NK-92 (cell line): Measurements from ENCODE around the gene NOX3.

Experiments used
- DNase-seq: peaks from one replicate; lab custom pipeline; 2025; ENCODE audit not compliant: unreplicated experiment; lab: John Stamatoyannopoulos, UW

Gene NOX3

GRCh38 chr6:155400654-155400965 is 55.0 kb downstream of the NOX3 start:
- no peak for DNase-seq

DNA sequence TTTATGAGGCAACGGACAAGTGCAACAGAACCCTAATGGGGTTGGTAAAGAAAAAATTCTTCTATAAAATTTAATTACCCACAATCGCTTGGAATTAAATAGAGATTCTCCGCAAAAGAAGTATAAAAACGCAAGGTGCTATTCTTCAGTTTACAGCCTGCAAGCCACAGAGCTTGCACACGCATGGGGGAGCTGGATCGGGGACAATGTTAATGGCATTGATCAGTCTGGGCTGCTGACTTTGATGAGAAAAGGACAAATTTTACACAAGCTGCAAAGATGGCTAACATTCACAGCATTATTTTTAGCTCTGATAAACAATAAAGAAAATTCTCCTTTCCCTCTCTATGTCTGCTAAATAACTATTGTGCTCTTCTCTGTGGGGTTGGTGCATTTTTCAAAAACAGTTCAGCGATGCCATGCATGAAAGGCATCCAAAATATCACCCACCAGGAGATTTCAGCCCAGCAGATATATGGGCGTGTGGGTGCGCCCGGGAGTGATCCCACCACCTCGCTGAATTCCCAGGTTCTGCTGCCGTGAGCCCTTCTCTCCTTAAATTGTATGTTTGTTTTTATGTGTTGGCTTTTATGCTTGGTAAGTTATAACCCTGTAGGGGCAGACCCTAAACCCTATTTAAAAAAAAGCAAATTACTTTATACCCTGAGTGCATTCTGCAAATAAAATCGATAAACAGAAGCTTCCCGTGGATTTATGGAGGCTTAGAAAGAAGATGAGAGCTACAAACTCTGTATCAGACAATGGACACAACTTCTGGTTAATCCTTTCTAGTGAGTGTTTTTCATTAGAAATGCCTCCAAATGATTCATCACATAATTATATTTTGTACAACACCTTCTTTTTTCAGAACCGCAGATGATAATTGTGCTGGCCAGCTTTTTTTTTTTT is 55.6 kb downstream of the NOX3 start:
- DNase-seq, result no peak

GRCh38 chr6:155399062-155399744 is 56.4 kb downstream of the NOX3 start:
- no peak for DNase-seq

- DNase-seq, result no peak
Measured at GRCh38 chr6:155398701-155399061, 57.0 kb downstream of the NOX3 start.

DNA sequence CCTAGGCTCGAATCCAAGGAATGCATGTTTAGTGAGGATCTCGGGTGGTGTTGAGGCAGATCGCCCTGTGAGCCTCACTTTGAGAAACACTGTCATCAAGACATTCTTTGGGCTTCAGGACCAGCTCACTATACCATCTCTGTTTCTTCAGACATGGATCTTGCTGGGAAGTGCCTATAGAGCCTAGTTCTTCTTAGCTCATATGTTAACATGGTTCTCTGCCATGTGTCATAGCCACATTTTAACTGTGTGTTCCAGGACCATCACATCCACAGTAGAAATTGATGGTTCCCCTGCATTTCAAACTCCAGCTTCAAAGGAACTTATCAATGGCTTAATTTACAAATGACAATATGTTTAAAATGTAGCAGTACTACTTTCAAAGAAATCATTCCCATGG is 57.4 kb downstream of the NOX3 start:
- no peak for DNase-seq

DNA sequence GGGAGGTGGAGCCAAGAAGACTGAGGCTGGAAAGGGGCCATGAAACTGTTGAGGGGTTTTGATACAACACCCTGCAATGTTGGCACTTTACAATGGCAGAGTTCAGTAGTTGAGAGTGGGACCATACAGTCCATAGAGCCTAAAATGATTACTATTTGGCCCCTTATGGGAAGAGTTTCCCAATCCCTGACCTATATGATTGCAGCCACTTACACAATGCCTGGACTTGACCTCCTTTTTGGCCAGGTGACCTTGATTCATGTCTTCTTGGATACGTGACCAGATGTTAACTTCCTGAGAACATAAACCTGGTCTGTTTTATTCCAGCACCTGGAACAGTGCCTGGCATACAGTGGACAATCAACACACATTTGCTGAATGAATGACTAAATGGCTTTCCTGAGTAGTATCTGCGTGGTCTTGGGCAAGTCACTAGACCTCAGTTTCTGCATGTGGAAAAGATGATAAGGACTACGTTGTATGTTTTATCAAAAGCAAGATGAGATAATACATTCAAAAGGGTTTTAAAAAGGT is 58.4 kb downstream of the NOX3 start:
- DNase-seq, result no peak

DNA sequence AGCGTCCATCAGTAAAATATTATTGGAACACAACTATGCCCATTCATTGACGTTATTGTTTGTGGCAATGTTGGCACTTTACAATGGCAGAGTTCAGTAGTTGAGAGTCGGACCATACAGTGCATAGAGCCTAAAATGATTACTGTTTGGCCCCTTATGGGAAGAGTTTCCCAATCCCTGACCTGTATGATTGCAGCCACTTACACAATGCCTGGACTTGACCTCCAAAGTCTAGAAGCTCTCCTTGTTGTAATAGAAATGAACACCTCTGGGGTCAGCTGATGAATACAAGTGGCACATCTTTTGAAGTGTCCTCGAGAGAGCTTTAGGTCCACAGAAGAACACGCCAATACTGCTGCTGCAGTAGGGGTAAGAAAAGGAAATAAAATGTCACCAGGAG is 59.0 kb downstream of the NOX3 start:
- DNase-seq, result no peak

- no peak for DNase-seq
Measured at GRCh38 chr6:155395339-155395738, 60.3 kb downstream of the NOX3 start.

GRCh38 chr6:155389130-155389529 is 66.5 kb downstream of the NOX3 start:
- no peak for DNase-seq

DNA sequence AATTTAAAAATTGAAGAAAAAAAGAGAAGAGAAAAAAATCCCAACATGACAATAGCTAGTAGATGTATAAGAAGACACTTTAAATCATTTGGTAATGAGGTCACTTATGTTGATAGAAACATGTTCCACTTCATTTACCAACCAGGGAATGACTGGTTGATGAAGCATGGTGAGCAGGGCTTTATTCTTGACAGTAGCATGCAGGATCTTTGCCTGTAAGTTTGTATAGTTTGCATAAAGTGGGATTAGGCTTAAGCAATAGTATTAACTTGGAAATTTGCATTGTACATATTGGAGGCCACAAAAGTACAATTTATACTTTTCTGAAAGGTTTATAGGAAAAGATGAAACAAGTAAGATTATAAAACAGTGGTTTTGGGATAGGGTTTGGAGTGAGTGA is 67.0 kb downstream of the NOX3 start:
- no peak for DNase-seq

DNA sequence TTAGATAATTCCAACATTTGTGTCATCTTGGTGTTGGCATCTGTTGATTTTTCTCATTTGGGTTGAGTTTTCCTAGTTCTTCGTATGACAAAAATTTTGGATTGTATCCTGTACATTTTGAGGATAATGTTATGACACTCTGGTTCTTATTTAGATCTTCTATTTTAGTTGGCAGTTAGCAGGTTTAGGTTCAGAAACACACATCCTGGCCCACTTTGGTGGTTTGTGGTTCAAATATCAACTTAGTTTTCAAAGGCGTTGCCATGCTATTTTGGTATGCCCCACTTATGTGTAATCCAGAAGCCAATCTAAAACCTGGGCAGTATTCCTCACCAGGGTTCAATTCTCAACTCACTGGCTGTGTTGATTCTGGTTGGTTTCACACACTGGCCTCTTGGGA is 68.2 kb downstream of the NOX3 start:
- no peak for DNase-seq

DNA sequence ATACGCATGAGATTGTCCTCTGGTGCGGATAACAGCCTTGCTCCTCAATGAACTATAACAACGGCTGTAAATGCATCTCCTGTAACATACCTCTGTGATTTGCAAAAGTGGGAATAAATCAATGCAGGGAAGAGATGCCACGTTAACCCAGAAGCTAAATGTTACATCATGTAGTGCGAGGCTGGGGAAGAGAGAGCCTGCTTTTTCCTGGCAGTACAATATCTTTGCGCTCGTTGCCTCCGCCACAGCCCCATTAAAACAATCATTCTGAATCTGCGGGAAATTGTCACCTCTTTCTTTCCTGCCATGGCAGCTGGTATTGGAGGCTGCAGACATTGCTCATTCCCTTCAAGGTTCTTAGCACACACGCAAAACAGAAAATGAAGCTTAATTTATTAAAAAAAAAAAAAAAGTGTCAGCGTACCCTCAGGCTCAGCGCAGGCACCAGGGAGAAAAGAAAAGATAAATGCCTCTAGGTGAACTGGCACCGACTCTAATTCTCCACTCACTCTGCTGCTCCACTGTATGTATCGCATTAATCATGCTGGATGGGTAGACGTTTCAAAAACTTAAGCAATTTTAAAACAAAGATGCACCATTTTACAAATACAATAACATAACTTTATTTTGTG is 71.2 kb downstream of the NOX3 start:
- DNase-seq, result no peak

- no peak for DNase-seq
Measured at GRCh38 chr6:155383913-155384312, 71.7 kb downstream of the NOX3 start.

DNA sequence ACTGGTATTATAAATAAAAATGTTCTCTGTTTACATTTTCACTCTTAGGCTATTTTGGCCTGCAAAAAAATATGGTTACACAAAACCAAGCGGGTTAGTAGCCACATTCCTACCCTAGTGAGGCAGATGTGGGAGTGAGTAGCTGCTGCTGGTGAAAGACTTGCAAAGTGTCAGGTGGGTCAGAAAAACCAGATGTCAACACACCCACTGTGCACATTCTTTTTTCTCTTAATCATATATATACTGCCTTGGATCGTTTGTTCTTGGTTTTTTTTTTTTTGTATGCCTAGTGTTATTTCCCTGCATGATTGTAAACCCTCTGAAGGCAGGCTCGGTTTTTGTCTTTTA is 73.3 kb downstream of the NOX3 start:
- no peak for DNase-seq

DNA sequence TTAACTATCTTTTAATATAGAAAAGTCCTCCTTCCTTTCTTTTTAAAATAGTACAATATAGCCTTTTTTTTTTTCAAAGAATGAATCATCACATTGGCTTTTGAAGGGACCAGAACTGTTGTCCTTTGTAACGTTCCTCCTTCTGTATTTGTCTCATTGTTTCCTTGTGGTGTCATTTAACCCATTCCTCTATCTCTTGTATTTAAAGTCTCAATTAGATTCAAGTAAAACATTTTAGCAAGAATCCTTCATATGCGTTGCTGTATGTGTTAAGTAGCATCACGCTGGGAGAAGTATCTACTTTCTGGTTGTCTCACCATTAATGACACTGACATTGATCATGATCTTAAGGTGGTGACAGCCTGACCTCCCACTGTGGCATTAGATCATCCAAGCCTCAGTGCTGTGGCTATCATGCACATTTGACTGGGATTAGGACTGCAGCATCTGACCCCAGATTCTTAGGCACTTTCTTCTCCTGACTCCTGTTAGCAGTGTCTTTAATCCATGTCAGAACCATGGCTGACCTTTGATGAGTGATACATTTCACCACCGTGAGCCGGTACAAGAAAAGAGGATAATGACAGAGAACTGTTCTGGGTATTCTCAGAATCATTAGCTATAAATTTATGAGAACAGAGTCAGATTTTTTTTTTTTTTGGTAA is 73.8 kb downstream of the NOX3 start:
- no peak for DNase-seq

GRCh38 chr6:155380666-155381332 is 74.8 kb downstream of the NOX3 start:
- DNase-seq, result no peak

GRCh38 chr6:155378724-155379123 is 76.9 kb downstream of the NOX3 start:
- DNase-seq, result no peak

DNA sequence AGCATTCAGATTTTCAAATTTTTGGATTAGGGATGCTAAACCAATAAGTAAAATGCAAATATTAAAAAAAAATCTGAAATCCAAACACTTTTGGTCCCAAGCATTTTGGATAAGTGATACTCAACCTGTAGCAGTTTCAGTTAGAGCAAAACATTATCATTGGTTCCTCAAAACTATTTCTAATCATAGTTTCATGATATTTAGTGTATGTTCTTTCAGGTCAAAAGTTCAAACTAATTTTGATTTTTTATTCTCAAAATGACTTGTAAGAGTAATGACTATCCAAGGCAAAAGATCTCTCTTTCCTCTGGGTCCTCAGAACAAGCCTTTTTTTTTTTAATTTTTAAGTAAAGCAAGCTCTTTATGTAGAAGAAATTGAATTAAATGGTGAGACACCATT is 77.4 kb downstream of the NOX3 start:
- DNase-seq, result no peak

DNA sequence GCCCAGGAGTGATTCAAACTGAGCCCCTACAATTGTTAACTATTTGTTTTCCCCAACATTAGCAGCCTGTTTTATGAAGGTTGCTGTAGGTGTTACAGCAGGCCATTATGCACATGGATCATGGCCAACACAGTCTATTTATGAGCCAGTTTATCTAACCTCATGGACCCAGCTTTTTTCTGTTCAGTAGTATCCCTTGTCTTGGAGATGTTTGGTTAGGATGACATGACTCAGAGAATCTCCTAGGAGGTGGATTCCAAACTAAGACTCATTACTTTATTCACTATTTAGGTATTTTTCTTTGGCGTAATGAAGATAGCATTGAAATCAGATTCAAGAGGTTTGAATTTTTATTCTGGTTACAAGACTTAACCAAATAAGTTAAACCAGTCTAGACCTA is 78.6 kb downstream of the NOX3 start:
- DNase-seq, result no peak

- DNase-seq, result no peak
Measured at GRCh38 chr6:155375801-155376200, 79.8 kb downstream of the NOX3 start.

DNA sequence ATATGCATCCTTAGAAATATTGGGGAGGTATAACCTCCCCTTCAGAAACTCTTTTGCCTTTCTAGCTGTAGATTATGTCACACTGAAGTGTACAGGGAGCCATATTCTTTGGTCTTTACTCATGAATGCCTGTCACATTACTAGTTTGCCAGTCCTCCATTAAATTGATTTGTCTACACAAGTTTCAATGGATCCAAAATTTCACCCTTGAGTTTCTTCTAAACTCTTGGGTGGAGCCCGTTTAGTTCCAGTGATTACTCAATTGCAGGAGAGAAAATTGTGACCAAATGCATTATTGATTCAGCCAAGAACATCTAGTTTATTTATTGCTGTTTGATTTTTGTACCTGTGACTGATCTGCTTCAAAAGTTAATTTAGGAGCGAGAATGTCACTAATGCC is 81.0 kb downstream of the NOX3 start:
- DNase-seq, result no peak
